Kidney tubule cell (primary cell): ENCODE measurements around the gene WNT2B.

Experiments used
- DNase-seq: peaks from one replicate; pipeline ENCODE4 v3.0.0-alpha.2; 2018; ENCODE audit warnings: low spot score

WNT2B gene

GRCh38 chr1:112505400-112505785, 3.4 kb upstream of the WNT2B start:
- no peak for DNase-seq

GRCh38 chr1:112505878-112506277, 2.9 kb upstream of the WNT2B start:
- no peak for DNase-seq

- no peak for DNase-seq
These were observed 2.5 kb upstream of the WNT2B start for GRCh38 chr1:112506306-112506705.

GRCh38 chr1:112506731-112507130, 2.0 kb upstream of the WNT2B start:
- DNase-seq: no peak

GRCh38 chr1:112507336-112507735, 1.4 kb upstream of the WNT2B start:
- DNase-seq: no peak

GRCh38 chr1:112507921-112508277, 866 bp upstream of the WNT2B start:
- no peak for DNase-seq

GRCh38 chr1:112509005-112509659, 367 bp downstream of the WNT2B start:
- no peak for DNase-seq

- DNase-seq: no peak
These were observed 954 bp downstream of the WNT2B start for GRCh38 chr1:112509660-112510178.

GRCh38 chr1:112510340-112510739, 1.6 kb downstream of the WNT2B start:
- no peak for DNase-seq

GRCh38 chr1:112511897-112512296, 3.1 kb downstream of the WNT2B start:
- DNase-seq: no peak

GRCh38 chr1:112513112-112513870, 4.5 kb downstream of the WNT2B start:
- no peak for DNase-seq

GRCh38 chr1:112514901-112515300, 6.1 kb downstream of the WNT2B start:
- no peak for DNase-seq

- DNase-seq: peak; percentile 89
These were observed 6.7 kb downstream of the WNT2B start for GRCh38 chr1:112515311-112516009.

- DNase-seq: no peak
These were observed 7.4 kb downstream of the WNT2B start for GRCh38 chr1:112516141-112516540.

GRCh38 chr1:112517231-112517630, 8.5 kb downstream of the WNT2B start:
- no peak for DNase-seq

- DNase-seq: no peak
These were observed 8.9 kb downstream of the WNT2B start for GRCh38 chr1:112517646-112518045.

GRCh38 chr1:112518186-112518585, 9.4 kb downstream of the WNT2B start:
- no peak for DNase-seq

GRCh38 chr1:112520166-112520565, 11.4 kb downstream of the WNT2B start:
- peak; percentile 37 for DNase-seq

- peak; percentile 91 for DNase-seq
These were observed 13.9 kb downstream of the WNT2B start for GRCh38 chr1:112522621-112523020.

GRCh38 chr1:112524251-112524650, 15.5 kb downstream of the WNT2B start:
- peak; percentile 75 for DNase-seq

GRCh38 chr1:112524986-112525385, 16.2 kb downstream of the WNT2B start:
- DNase-seq: no peak

GRCh38 chr1:112527266-112528010, 18.7 kb downstream of the WNT2B start:
- peak; percentile 92 for DNase-seq
